Frontal cortex (tissue), 4 donors: ENCODE results near the gene NT5DC2. TPM values are rescaled to one million over a fixed set of nuclear protein-coding genes. Genes with fewer than 3 reads are reported as not detected.
A peak's percentile ranks its signal among the peaks of the same experiment; 100 is the strongest.

Experiments
- DNase-seq, 2 donors: peaks; one replicate each; pipeline ENCODE4 v3.0.0; 2012; ENCODE audit warnings: low spot score in 2 of 2
- FAIRE-seq: peaks from 2 replicates; lab custom pipeline; 2012; peaks lifted over from hg19 to GRCh38; lab: Jason Lieb, UNC
- total RNA-seq: library from RNA; depleted of rRNA; stranded (reverse); fragments of >200 nt; gene quantifications from one replicate; pipeline ENCODE4 v1.2.3, GENCODE V29; 2014
- donor health status: control.
- donor health status: control.
- donor health status: control.

Gene NT5DC2
- 39.9 TPM for total RNA-seq

DNA sequence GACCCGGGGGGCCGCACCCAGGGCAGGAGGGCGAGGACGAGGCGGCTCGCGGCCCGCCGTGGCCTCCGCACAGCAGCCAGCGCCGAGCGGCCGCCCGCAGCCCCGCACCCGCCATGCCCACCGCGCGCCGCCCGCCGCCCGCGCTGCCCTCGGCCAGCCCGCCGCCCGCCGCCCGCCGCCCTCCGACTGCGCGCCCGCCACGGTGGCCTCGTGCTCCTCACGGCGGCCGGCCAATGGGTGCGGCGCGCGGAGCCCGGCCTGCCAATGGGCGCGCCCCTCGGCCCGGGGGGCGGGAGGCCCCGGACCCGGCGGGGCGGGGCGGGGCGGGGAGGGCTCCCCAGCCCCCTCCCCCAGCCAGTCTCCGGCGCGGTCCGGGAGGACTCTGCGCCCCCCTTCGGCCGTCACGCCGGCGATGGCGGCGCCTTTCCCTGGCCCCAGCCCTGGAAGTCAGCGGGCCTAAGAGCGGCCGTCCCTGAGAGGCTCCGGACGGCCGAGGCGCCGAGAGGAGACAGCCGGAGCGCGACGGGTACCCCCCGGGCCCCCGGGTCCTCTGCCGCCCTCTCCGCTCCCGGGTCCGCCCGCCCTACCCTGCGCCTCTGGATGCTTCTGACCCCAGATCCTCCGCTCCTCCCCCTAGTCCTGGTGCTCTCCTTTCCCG is at the start of gene NT5DC2:
Gene NT5DC2 (minus strand): TSS at position 235 of the 658 bp plus-strand sequence. CDS start 120 bp downstream, at position 115.
- FAIRE-seq: no peak
- peak; percentile 90 to 92 for DNase-seq

DNA sequence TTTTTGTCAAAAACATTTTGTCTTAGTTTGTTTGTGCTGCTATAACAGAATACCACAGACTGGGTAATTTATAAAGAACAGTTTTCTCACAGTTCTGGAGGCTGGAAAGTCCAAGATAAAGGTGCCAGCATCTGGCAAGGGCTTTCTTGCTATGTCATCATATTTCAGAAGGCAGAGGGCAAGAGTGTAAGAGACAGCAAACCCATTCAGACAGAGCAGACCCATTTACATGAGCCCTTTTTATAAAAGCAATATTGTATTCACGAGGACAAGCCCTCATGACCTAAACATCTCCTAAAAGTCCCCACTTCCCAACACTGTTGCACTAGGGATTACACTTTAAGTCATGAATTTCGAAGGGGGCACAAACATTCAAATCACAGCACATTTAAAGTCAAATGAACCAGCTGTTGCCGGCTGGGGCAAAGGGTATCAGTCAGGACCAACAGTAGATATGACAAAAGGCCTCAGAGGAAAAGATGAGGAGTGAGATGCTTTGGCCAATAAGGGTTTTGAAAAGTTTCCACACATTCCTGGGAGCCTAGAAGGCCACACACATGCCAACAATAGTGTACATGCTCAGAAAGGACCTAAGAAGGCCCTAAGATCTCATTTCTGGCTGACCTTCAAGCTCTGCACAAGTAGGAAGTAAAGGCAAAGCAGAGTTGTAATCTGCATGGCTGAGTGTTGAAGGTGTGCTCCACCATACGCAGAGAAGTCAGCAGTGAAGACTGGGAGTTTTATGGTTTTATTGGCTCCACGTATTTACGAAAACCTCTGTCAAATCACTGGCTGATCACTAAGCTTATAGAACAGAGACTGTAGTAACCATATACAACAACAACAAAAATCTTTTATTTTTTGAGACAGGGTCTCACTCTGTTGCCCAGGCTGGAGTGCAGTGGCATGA is 40.7 kb upstream of the NT5DC2 start:
- DNase-seq (no peak), FAIRE-seq (no peak)

DNA sequence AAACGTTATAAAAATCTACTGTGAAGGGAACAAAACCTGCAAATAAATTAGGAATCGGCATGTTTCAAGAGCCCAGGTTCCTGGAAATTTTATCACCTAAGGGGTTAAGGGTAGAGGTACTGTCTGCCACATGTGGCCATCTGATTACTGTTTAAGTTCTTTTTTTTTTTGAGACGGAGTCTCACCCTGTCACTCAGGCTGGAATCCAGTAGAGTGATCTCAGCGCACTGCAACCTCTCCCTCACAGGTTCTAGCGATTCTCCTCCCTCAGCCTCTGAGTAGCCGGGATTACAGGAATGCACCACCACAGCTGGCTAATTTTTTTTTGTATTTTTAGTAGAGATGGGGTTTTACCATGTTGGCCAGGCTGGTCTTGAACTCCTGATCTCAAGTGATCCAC is 38.6 kb upstream of the NT5DC2 start:
- no peak for DNase-seq
- FAIRE-seq: no peak

DNA sequence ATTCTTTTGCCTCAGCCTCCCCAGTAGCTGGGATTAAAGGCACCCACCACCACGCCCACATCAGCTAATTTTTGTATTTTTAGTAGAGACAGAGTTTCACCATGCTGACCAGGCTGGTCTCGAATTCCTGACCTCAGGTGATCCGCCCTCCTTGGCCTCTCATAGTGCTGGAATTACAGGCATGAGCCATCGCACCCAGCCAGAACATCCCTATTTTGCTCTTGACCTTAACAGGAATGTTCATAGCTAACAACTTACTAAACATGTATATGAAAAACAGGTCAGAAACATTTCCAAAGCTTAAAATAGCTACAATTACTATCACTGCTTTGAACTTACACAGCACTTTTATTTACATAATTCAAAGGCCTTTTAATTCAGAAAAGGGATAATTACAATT is 36.4 kb upstream of the NT5DC2 start:
- DNase-seq (no peak), FAIRE-seq (no peak)

DNA sequence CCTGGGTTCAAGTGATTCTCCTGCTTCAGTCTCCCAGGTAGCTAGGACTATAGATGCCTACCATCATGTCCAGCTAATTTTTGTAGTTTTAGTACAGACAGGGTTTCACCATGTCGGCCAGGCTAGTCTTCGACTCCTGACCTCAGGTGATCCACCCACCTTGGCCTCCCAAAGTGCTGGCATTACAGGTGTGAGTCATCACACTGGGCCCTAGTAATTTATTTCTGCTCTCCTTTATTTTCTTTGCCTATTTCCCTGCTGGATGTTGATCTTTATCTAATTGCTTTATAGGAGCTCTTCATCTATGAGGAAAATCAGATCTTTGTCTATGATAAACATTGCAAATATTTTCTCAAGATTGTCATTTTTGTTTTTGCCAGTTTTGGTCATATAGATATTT is 34.4 kb upstream of the NT5DC2 start:
- DNase-seq (no peak), FAIRE-seq (no peak)

DNA sequence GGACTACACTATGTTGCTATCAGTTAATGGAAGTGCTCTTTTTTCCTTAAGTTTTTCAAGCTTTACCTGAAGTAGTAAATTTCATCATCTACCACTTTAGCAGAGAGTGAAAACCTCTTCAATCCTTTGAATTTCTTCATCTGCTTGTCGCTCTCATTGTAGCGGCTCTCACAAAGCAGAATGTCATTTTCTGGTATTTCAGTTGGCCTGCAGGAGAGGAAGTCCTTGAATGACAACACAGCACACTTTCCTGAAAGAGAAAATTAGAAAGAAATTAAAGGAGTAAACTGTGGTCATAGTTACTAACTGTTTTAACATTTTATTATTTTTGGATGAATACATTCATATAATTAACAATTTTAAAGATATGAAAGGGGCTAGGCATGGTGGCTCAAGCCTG is 30.3 kb upstream of the NT5DC2 start:
- DNase-seq (no peak), FAIRE-seq (no peak)

DNA sequence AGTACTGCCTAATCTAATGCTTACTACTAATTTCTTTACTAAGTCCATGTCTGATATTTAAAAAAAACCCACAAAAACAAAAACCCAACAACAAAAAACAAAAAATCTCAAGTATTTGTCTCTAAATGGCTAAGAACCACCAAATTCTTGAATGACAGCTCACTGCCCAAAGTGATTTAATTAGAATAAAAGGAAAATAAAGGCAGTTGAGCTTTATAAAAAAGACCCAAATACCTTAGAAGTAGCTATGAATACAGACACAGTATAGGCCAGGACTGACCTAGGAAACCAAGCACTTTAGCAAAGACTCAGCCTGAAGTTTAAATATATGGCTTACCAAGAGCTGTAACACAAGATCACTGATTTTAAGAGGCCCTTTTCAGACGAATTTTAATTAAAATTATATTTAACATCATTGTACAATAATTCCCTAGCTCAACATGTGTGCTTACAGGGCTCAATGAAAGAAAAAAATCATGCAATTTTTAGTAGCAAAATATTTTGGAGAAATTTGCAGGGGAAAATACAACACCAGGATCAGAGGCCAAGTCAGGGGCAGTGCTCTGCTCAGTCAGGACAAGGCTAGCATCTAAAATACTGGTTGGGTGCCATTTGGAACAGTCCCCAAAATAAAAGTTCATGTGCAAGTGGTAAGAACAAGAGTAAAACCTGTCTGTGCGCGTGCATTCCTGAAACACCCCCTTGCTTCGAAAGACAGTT is 27.5 kb upstream of the NT5DC2 start:
- no peak for FAIRE-seq
- no peak for DNase-seq

DNA sequence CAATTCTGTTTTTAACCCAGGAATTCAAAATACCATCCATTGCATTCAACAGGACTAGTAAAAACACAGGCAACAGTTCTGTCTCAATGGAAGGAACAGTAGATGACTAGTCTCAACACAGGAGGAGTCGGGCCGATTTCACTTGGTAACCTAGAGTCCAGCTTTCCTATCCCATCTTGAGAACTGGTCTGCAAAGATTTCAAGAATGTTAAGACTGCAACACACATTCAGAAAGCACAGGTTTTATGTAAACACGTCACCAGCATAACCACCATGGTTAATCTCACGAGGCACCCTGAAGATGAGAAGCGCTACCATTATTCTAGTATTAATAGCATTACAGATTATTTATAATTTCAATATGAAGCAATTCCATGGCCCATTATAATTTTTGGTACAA is 24.8 kb upstream of the NT5DC2 start:
- no peak for DNase-seq

DNA sequence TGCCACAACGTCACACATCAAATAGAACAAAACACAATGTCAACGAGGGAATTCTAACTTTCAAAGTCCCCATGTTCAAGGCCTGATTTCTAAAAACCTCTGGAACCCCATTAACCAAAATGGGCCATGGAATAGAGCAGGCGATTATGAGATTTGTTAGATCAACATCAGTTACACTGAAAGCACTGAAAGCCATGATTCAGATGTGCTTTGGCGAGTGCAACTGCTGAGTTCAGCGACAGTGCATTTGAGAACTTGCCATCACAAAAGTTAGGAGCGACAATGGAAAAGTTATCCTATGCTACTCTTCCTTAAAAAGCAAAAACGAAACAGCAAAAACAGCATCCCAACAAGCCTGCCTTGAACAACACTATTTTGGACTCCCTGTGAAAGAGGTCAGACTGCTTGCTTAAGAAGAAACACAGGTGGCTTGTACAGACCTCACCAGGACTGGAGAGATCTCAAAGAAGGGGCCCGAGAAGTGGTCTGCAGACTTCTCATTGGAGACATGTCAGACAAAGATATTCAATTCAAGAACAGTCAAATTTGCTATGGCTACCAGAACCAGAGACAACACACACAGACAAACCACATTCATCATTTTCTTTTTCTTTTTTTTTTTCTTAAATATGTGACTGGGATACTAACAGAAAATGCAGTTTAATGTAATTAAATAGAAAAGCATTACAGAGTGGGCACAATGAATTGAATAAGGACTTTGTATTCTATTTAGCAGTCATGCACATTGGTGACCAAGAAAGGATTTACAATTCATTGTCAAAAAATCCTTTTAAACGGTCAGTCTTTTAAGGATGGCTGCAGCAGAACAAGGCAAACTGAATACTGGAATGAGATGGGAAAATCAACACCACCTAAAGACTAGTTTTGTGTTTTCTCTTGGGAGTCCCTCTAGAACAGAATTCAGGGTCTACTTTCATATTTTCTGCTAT is 23.6 kb upstream of the NT5DC2 start:
- FAIRE-seq (no peak), DNase-seq (no peak)

More for the DNA sequence above, 24.8 kb upstream of the NT5DC2 start:
- FAIRE-seq: no peak

DNA sequence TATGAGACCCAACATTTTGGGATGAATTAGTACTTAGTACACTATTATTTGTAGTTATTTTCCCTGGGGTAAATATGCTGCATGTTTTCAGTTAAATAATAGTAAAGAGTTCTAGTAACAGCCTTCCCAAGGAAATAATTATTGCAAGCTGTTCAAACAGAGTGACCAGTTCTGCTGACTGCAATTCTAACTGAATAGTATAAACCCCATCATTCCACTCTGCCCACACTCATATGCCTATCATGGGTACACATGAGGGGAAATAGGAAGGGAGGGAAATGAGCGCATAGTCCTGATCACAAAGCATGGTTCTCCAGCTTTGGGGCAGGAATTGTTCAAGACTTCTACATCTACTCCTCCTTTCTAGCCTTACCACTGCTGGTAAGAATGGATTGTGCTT is 21.4 kb upstream of the NT5DC2 start:
- FAIRE-seq: no peak
- no peak for DNase-seq

DNA sequence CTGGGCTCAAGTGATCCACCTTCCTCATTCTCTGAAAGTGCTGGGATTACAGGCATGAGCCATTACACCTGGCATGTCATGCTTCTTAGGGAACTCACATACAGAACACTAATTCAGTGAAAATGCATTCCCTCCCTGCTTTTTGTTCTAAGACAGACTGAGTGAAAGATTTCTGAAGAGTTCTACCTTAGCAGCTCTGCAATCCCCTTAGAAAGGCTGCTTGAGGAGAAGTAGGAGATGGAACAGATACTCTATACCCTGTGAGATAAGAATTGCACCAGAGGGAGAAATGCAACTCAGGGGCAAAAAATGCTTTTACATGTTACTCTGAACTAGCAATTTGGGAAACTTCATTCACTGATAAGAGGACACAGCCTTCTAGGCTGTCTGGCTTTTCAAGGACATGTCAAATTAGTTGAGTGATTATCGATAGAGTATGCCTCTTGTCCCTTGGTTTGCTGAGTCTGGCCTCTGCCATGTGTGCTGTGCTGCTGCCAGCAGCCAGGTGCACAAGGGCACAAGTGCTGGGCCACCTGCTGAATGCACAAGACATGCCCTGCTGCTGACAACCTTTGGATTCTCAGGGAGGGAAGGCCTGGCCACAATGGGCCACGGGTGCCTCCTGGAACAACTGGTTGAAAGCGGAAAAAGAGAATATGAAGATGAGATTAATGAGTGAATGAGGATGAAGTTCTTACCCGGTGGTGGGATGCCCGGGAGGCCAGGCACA is 20.5 kb upstream of the NT5DC2 start:
- DNase-seq: no peak
- no peak for FAIRE-seq

DNA sequence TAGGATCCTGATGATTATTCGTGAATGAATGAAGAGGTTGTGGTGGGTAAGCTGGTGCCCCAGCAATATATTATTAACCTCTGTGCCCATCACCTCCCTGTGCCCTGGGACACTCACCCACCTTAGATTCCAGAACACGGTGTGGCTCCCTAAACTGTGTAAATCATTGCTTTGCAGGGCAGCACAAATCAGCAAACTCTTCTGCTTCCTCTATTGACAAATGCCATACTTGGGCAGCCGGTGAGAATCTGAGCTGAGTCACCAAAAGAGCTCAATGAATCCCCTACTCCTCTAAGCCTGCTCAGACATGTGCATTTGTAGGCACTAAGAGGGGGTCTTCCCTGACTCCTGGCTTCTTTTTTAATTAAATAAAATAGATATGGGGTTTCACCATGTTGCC is 18.4 kb upstream of the NT5DC2 start:
- no peak for DNase-seq
- FAIRE-seq: no peak

DNA sequence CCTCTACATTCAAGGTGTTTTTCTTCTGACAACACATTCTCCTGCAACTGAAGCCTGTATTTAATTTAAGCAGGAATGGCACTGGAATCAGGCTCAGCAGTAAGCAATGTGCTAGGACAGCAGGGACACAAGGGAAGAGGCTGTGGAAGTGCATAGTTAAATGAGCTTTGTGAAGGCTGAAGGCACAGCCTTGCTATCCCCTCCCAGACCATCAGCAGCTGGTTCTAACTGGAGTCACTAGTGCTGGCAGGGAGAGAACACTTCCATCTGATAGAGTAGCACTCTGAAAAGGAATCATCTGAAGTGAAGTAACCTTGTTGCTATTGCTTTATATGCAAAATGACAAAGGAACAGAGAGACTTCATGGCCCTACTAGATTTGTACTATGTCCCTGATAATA is 17.5 kb upstream of the NT5DC2 start:
- DNase-seq (no peak), FAIRE-seq (no peak)

DNA sequence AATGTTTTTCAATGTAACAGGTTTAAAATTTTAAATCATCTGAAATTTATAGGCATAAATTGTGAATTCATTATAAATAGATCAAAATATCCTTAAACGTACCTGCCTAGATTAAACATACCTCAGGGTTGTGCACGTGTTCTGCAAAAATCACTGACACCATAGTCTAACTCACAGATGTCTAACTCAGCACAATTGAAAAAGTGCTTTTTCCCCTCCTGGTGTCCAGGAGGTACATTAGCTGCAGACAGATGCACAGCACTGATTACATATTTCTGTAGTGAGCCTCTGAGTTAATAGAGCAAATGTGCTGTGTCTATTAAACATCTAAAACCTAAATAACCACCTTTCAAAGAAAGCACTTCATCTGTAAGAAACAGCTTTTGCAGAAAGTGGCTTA is 13.5 kb upstream of the NT5DC2 start:
- no peak for DNase-seq
- FAIRE-seq: no peak

DNA sequence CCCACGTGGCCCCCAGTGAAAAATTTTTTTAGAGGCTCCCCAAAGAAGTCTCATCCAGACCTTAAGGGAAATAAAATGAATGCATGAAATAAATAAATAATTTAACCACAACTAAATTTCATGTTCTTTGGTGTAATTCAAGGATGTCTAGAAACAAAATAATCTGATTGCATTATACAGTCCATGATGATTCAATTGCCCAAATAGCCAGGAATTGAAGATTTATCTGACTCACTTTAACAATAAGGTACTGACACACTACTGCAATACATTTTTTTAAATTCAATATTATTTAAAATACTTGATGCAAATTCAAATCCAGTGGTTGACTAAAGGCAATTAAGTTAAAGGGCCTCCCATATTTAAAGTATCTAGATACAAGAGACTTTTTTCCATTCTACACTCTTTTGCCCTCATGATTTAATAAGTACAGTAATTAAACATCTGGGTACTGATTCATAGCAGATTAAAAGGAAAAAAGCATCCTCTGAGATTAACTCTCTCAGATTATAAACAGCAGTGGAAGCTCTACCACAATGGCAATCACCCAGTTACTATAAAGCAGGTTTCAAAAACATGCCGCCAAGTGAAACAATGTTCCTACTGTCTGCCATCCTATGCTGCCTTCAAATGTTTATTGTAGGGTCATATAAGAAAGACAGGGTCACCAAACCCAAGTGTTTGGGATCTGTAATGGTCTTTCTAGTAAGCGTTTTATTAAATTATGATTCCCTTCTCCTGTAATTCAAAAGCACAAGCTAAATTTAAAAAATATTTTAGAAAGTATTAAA is 12.6 kb upstream of the NT5DC2 start:
- peak; percentile 8 for FAIRE-seq

DNA sequence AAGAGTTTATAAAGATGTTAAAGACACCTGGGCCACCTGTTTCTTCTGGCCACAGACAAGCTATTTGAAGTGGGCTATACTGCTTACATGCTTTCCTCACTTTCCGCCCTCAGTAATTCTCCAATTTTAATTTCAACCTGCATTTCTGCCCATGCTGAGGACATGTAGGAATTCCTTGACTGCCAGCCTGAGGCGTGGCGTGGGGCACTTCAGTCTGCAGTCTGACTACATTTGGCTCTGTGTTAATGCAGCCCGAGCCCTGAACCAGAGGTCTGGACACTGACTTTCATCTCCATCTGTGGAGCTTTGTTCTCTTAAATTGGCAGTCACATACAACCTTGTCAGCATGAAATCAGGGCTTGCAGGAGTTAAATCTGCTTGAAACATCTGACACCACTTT is 11.3 kb upstream of the NT5DC2 start:
- FAIRE-seq (no peak), DNase-seq (no peak)

More for the DNA sequence above, 12.6 kb upstream of the NT5DC2 start:
- no peak for DNase-seq

DNA sequence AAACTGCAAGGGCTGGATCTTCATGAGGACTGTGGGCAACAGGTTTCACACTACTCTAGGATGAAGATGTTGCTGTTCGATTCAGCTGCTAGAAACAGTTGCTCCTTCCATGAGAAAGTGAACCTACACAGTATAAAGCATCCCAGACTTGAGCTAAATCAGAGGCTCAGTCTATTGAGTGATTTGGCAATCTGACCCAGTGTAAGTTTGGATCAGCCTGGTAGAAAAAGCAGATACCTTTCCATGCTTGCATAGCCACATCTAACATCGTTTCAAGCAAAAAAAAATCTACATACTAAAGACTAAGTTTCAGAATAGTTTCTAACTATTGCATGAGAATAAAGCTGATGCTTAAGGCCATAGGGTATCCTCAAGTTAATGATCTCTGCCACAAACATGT is 7.4 kb upstream of the NT5DC2 start:
- no peak for FAIRE-seq

DNA sequence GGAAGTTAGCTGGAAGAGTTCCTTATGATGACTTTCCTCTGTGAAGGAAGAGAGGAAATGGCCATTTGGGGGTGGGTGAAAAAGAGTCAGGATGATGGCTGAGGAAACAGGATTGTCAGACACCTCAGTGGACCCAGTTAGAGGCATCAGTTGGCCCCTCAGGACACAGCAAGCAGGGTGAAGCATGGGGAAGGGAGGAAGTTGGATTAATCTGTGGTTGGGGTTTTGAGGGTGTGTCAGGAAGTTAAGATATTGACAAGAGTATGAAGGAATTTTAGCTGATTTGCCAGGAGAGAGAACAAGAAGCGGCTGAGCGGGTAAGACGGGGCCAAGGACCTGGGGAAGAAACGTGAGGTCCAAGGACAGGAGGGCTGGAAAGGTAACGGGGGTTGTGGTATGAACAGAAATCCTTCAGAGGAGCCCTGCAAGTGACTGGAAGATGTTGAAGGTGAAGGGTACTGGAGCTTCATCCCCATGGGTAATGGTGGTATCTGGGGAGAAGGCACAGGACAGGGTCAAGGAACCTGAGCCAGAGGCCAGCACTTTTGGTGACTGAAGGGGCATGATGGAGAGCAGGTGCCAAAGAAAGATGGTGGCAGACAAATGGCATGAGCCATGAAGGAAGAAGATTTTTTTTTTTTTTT is 5.5 kb upstream of the NT5DC2 start:
- no peak for FAIRE-seq
- DNase-seq: no peak

More for the DNA sequence above, 7.4 kb upstream of the NT5DC2 start:
- no peak for DNase-seq
